Right atrium auricular region (tissue), 2 donors: ENCODE data around the gene TRMT1. TPM values are rescaled to one million over a fixed set of nuclear protein-coding genes. Genes with fewer than 3 reads are reported as not detected.

ENCODE experiments used
- DNase-seq: peaks from one replicate; pipeline ENCODE4 v3.0.0-alpha.2; 2019; ENCODE audit warnings: low spot score
- H3K27ac ChIP-seq, 2 donors: fragments of 200-600 bp; sonication (generic); 1 replicate in 1 of 2; 2 replicates in 1 of 2; pipeline ENCODE4 v1.5.1; 2016 to 2019
- H3K27me3 ChIP-seq, 2 donors: fragments of 200-600 bp; sonication (generic); one replicate each; pipeline versions ENCODE4 v1.5.1 to v1.6.0; 2017 to 2019
- H3K36me3 ChIP-seq: fragments of 200-600 bp; sonication (generic); one replicate; pipeline ENCODE4 v1.5.1; 2016
- H3K4me1 ChIP-seq, 2 donors: fragments of 200-600 bp; sonication (generic); one replicate each; pipeline versions ENCODE4 v1.5.1 to v1.6.0; 2017 to 2019
- H3K4me3 ChIP-seq, 2 donors: fragments of 200-600 bp; sonication (generic); 1 replicate in 1 of 2; 2 replicates in 1 of 2; pipeline ENCODE4 v1.5.1; 2017 to 2019; ENCODE audit warnings: mild to moderate bottlenecking in 1 of 2, moderate library complexity in 1 of 2
- H3K9me3 ChIP-seq, 2 donors: fragments of 200-600 bp; sonication (generic); one replicate each; pipeline ENCODE4 v1.5.1; 2019
- CTCF ChIP-seq, 2 donors: fragments of 200-600 bp; sonication (generic); IDR thresholded peaks; one replicate each; pipeline ENCODE4 v1.5.1; 2019; ENCODE audit warnings: antibody characterized with exemption in 2 of 2
- total RNA-seq, 2 donors: library from RNA; depleted of rRNA; stranded (reverse); fragments of >200 nt; gene quantifications; one replicate each; pipeline ENCODE4 v1.1.0, GENCODE V29; 2016

The TRMT1 gene
- total RNA-seq, 2 donors from 2014 or later = 13.6 to 15.0 TPM

GRCh38 chr19:13083627-13084026 lies 32.9 kb downstream of the TRMT1 start:
- H3K36me3 ChIP-seq = peaks cover 21% of the 10 kb centered on the region
- TF ChIP-seq CTCF (IDR thresholded peaks at IDR 0.05) = no peak
- H3K27ac ChIP-seq = peak overlapping the region; percentile 50 to 55
- H3K9me3 ChIP-seq = no peaks in the 10 kb centered on the region
- no peaks in the 10 kb centered on the region for H3K27me3 ChIP-seq
- H3K4me3 ChIP-seq = no peak overlapping the region
- H3K4me1 ChIP-seq = peaks cover 0 to 62% of the 10 kb centered on the region in 2 donors
- no peak for DNase-seq

- H3K4me1 ChIP-seq = peaks cover 0 to 69% of the 10 kb centered on the region in 2 donors
- no peaks in the 10 kb centered on the region for H3K27me3 ChIP-seq
- peak overlapping the region; percentile 50 to 55 for H3K27ac ChIP-seq
- no peak for DNase-seq
- no peak for TF ChIP-seq CTCF (IDR thresholded peaks at IDR 0.05)
- peaks cover 18% of the 10 kb centered on the region for H3K36me3 ChIP-seq
- no peaks in the 10 kb centered on the region for H3K9me3 ChIP-seq
- no peak overlapping the region for H3K4me3 ChIP-seq
These were observed 33.5 kb downstream of the TRMT1 start for GRCh38 chr19:13083008-13083404.

GRCh38 chr19:13082192-13083007 lies 34.1 kb downstream of the TRMT1 start:
- TF ChIP-seq CTCF (IDR thresholded peaks at IDR 0.05) = peak; percentile 16 to 64

GRCh38 chr19:13079542-13079986 lies 37.0 kb downstream of the TRMT1 start:
- no peak overlapping the region for H3K4me3 ChIP-seq
- peaks cover 14% of the 10 kb centered on the region for H3K36me3 ChIP-seq
- H3K4me1 ChIP-seq = peaks cover 0 to 80% of the 10 kb centered on the region in 2 donors
- H3K9me3 ChIP-seq = no peaks in the 10 kb centered on the region
- no peak for DNase-seq
- peak overlapping the region; percentile 78 to 86 for H3K27ac ChIP-seq
- TF ChIP-seq CTCF (IDR thresholded peaks at IDR 0.05) = no peak
- no peaks in the 10 kb centered on the region for H3K27me3 ChIP-seq

More at GRCh38 chr19:13082192-13083007, 34.1 kb downstream of the TRMT1 start:
- no peak overlapping the region for H3K4me3 ChIP-seq
- H3K9me3 ChIP-seq = no peaks in the 10 kb centered on the region
- no peaks in the 10 kb centered on the region for H3K27me3 ChIP-seq
- H3K36me3 ChIP-seq = peaks cover 15% of the 10 kb centered on the region
- peak overlapping the region; percentile 50 to 55 for H3K27ac ChIP-seq
- peaks cover 0 to 75% of the 10 kb centered on the region in 2 donors for H3K4me1 ChIP-seq
- DNase-seq = no peak

- Histone ChIP-seq H3K36me3 (peaks cover 17% of the 10 kb centered on the region), H3K9me3 (no peaks in the 10 kb centered on the region), H3K27me3 (no peaks in the 10 kb centered on the region), H3K4me3 (no peak overlapping the region), H3K4me1 (peaks cover 0 to 81% of the 10 kb centered on the region in 2 donors), H3K27ac (peak overlapping the region; percentile 78 to 86)
- TF ChIP-seq CTCF (IDR thresholded peaks at IDR 0.05) = no peak
- no peak for DNase-seq
These were observed 37.5 kb downstream of the TRMT1 start for GRCh38 chr19:13078897-13079541.
